OCI-M1 (cell line): ENCODE data around the gene DSG1.
A peak's percentile ranks its signal among the peaks of the same experiment; 100 is the strongest.
"Not testable (repeated sequence)": the region's sequence is repeated elsewhere in the genome, so short reads cannot be mapped to it uniquely, and the experiment has no call there.

Experiments used
- DNase-seq: peaks from one replicate; lab custom pipeline; 2025; lab: John Stamatoyannopoulos, UW

The DSG1 gene

DNA sequence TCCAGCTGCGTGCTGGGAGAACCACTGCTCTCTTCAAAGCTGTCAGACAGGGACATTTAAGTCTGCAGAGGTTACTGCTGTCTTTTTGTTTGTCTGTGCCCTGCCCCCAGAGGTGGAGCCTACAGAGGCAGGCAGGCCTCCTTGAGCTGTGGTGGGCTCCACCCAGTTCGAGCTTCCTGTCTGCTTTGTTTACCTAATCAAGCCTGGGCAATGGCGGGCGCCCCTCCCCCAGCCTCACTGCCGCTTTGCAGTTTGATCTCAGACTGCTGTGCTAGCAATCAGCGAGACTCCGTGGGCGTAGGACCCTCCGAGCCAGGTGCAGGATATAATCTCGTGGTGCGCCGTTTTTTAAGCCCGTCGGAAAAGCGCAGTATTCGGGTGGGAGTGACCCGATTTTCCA, 35.4 kb downstream of the DSG1 start:
- not testable (repeated sequence) for DNase-seq

DNA sequence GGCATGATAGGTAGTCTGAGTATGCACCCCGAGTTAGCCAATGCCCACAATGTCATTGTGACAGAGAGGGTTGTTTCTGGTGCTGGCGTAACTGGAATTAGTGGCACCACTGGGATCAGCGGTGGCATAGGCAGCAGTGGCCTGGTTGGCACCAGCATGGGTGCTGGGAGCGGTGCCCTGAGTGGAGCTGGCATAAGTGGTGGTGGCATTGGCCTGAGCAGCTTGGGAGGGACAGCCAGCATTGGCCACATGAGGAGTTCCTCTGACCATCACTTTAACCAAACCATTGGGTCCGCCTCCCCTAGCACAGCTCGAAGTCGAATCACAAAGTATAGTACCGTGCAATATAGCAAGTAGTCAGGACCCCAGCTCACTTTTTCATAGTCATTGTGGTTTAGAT, 37.0 kb downstream of the DSG1 start:
- no peak for DNase-seq

DNA sequence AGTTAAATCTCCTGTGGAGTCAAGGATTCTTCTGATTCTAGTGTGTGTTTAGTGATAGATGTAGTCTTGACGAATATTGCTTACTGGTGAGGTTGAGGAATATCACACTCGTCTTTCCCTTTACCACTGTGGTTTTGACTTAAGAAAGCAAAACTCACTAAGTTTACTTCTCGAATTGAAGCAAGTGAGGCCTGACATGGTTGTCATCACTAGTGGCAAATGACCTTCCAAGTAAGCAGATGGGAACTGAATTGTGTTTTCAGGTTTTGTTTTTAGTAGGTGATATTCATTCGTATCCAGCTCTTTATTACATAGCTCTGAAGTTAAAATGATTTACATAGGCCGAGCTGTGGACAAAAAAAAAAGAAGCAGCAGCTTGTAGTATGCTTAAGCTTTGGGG, 38.1 kb downstream of the DSG1 start:
- no peak for DNase-seq

DNA sequence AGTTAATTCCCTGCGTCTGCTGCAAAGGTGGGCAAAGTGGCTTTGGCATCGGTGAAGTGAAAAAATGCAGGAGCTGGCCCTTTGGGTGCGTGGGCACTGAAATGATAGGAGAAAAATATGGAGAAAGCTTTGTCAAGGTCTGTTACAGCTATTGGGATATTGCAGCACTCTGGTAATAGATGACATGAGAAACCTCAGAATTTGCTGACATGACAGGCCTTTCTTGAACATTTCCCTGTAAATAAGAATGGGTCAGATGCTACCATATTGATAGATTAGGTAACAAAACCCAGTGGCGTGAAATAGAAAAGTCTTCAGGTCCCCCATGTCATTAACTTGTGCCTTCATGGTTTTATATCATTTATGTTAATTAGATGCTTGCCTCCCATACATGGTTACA, 46.2 kb downstream of the DSG1 start:
- DNase-seq, result no peak

DNA sequence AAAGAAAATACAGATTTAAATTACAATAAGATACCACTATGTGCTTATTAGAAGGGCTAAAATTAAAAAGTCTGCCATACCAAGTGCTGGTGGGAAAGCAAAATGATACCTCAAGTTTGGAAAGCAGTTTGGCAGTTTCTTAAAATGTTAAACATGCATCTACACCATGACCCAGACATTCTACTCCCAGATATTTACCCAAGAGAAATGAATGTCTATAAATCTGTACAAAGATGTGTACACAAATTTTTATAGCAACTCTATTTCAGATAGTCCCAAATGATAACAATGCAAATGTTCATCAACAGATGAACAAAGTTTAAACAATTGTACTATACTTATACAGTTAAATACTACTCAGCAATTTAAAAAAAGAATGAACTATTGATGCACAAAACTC, 51.5 kb downstream of the DSG1 start:
- DNase-seq, result no peak

DNA sequence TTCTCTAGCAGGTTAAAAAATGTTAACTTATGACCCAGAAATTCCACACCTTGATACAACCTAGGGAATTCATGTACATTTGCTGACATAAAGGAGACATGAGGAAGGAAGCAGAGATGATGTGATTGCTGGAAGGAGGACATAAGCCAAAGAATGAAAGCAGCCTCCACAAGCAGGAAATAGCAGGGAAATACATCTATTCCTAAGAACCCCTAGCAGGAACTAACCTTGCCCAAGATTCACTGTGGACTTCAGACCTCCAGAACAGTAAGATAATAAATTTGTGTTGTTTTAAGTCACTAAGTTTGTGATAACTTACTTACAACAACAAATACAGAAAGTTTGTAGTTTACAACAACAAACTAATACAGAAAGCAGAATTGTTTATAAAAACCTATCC, 54.0 kb downstream of the DSG1 start:
- DNase-seq, result no peak

DNA sequence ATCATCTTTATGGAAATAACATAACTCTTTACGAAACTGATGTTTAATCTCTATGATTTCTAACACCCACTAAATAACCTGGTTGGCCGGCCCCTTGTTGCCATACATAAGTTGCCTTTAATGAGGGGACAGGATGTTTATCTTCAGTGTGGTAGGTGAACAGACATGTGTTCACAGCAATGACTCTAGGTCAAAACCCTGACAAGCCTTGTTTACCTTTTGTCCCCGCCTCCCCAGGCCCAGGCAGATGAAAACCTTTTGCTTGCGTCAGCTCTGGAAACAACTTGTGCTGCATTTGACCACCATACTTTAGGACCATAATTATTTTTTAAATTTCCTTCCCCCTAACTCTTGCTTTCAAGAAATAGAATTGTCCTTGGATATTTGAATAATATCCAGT, 55.7 kb downstream of the DSG1 start:
- DNase-seq, result no peak

DNA sequence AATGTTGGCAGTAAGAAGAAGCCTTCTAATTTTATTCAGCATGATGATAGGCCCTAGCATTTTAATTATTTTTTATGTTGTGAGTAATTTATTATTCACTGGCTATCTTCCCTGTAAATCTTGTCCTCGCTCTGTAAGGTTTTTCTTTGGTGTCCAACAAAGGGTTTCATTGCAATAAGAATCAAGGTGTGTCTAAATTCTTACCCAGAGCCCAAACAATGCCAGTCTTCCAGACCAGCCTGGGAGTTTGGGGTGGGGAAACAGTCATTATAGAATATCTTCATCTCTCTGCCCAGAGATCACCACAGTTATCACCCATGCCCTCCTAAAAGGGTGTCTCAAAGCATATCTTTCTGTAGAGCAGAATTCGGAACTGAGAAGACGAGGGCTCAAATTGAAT, 58.5 kb downstream of the DSG1 start, which contains the start of gene DSG4:
TSS of gene DSG4 (plus strand) at position 301 of the 400 bp plus-strand sequence. CDS start 135 bp downstream, outside the sequence.
- DNase-seq, result no peak

DNA sequence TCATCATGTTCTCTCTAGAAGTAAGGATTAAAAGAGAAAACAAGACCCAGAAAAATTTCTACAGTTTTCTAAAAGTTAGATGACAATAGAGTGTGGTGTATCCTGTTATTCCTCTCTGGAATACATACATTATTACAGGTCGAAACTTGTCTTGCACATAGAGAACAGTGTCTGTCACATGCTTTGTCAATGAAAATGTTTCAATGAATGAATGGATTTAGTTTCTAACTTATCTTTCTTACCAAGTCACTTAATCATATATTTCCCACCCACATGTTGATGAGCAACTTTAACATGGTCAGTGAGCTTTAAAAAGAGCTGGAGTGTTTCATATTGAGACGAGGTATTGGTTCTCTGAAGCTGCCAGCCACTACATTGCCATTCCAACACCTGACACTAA, 63.0 kb downstream of the DSG1 start:
- no peak for DNase-seq

DNA sequence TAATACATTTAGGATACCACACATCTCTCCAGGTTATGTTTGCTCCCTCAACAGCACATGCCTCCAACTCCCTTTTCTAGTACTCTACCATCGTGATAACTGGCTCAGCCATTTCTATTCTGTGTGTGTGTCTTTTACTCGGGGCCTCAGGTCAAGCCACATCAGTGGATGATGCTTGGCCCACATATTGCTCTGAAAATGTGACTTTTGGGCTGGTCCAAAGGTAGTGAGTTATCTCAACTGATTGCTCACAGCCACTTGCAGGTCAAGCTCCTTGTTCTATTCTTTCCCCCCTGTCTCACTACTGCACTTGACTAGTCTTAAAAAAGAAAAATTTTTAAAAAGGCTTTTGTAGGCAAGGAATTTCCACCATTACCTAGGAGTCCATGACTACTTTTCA, 64.1 kb downstream of the DSG1 start:
- DNase-seq, result no peak

DNA sequence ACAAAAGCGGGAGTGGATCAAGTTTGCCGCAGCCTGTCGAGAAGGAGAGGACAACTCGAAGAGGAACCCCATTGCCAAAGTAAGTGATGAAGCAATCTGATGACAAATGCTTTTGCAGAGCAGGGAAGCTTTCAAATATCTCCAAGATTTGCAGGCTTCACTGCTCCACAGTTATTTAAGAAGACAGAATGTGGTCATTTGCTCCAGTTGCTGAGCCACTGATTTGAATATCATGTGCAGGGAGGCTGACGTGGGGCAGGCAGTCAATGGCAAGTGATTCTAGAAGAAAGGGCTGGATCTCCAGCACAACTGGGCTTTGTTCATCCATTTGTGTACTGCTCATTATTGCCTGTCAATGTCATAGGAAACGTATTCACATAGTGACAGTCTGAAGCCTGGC, 68.8 kb downstream of the DSG1 start:
- no peak for DNase-seq

DNA sequence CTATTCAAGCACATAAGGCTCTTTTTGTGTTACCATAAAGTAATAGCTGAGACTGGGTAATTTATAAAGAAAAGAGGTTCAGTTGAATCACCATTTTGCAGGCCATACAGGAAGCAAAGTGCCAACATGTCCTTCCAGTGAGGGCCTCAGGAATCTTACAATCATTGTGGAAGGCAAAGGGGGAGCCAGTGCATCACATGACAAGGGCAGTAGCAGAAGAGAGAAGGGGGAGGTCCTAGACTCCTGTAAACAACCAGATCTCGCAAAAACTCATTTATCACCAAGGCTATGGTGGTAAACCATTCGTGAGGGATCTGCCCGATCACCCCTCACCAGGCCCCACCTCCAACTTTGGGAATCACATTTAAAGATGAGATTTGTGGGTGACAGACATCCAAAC, 75.3 kb downstream of the DSG1 start:
- no peak for DNase-seq

DNA sequence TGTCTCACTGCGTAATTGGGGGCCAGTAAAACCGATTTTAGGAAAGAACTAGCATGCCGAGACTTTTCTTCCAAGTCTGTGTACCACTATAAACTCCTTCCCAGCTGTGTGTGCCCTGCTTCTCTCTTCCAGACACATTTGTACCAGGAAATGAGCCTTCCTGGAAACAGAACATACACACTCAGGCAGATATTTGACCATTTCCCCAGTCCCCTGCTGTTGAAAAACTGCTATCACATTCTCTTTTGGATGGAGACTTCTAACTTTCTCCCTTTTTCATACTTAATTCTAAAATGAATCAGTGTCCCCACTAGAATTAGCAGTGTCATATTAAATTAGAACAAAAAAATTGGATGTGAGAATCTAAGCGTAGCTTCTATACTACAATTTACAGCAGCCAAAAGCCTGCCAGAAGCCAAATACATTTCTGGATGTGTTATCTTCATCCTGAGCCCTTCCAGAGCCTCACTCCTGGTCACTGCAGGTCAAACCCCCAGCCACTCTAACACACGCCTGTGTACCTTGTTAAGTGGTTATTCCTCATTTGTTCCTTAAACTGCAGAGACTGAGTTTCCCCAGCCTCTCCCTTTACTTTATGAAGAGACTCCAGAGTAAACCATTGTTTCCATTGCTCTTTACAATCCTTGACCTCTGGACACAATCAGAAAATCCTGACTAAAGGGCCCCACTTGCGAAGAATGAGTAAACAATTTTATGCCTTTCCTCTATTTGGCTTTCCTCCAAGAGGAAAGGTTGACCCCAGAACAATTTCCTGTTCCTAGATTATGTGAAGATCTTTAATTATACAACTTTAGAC, 79.0 kb downstream of the DSG1 start:
- DNase-seq, result no peak

DNA sequence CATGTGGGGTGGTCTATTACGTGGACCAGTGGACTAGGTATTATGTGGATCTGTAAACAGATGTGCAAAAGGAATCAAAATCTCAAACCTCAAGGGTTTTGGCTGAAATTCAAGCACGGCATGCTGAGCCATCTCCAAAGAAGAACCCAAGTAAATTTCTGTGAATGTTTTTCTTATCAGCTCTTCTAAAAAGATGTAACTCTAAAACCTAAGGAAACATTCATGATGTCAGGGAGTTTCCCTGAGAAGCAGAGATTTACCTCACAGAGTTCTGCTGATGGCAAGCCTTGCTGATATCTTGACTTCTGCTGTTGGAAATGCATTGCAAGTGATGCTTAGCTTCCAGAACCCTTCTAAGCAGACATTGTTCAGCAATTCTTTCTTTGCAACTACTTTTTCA, 80.2 kb downstream of the DSG1 start:
- DNase-seq, result no peak

DNA sequence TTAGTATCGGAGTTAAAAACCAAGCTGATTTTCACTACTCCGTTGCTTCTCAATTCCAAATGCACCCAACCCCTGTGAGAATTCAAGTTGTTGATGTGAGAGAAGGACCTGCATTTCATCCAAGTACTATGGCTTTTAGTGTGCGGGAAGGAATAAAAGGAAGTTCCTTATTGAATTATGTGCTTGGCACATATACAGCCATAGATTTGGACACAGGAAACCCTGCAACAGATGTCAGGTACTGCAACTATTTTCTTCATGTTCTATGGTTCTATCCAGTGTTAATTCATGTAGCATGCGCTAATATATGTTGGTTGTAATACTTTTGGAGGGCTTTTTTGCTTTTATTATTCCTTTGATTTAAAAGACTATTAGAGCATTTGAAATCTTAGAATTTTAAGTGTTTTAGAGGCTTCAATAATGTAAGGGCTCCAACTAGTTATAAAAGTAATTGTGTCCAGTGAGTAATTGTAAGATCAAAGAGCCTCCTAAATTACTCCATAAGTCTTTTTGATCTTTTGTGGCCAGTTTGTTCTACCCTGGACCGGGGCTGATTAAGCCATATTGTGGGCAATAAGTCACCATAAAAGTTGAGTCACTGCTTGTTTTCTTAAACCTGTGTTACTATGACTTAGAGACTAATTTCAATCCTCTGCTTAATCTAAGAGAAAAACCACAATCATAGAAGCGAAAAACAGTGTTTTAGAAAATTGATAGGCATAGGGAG, 81.5 kb downstream of the DSG1 start:
- DNase-seq, result peak; percentile 22

DNA sequence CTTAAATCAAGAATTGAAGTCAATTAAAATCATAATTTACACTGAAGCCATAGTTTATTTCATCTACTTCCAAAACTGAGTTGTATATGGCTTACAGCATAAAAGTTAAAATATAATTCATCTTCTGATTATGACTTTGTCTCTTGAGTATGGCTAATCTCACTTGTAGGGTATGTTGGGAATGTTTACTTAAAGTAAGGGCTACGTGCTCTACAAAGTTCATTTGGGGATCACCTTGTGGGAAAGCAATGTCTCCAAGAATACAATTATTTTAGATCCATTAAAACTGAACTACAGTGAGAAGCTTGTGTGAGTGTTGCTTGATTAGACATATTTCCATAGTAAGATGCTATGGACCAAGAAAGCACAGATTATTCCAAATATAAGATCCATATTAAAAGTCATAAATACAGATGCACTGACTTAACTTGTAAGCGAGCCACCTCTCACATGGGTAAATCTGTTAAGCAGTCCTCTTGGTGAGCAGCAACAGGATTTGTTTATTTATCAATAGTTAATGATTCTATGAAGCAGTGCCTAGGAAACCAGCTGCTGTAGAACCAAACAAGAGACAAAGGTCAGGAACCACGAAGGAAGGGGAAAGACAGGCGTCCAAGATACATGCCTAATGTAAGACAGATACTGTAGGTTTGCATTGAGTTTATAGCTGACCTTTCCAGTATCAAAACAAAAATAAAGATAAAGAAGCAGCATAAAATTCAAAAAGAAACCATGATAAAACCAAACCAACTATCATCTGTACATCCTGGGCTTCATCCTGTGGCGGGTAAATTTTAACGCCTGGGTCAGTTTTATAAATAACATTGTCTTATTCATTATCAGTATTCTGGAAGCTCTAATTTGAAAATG, 83.4 kb downstream of the DSG1 start:
- DNase-seq, result no peak

DNA sequence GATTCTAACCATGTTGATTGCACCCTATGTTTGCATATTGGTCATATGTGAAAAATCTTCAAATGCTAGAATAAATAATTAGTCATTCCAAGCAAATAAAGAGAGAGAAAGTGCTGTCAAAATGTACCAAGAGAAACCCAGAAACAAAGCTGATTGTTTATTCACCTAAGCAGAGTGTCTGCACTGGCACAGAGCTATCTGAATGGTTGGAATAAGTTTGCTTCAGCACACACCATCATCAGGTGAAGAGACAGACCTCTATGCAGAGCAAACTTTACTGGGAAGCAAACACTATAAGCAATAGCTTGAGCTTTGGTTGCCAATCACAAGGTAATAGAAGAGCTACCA, 84.0 kb downstream of the DSG1 start:
- no peak for DNase-seq

DNA sequence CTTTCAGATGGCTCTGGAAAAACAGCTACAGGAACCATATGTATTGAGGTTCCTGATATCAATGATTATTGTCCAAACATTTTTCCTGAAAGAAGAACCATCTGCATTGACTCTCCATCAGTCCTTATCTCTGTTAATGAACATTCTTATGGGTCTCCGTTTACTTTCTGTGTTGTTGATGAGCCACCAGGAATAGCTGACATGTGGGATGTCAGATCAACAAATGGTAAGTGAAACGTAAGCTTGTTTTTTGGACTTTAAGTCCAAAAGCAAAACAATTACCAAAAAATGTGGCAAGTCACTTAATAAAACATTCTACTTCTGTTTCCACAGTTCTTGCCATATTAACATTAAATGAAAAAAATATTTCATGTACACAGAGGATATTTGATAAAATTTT, 85.4 kb downstream of the DSG1 start:
- DNase-seq, result no peak
